Astrocyte (in vitro differentiated cells and primary cell): ENCODE measurements around the gene GPR42.

Source experiments
- CTCF ChIP-seq: IDR thresholded peaks from 2 replicates; pipeline ENCODE4 v1.5.1; 2011; ENCODE audit warnings: low read depth, mild to moderate bottlenecking, inconsistent platforms, low read length, moderate library complexity; ENCODE audit not compliant: insufficient read depth
- EZH2 ChIP-seq: IDR thresholded peaks from 2 replicates; pipeline ENCODE4 v1.6.1; 2012; ENCODE audit warnings: mild to moderate bottlenecking, low read length, inconsistent platforms; ENCODE audit not compliant: insufficient read depth

GRCh38 chr19:35417278-35417677 is 46.4 kb downstream of the GPR42 start:
- TF ChIP-seq CTCF (no peak), EZH2 (no peak)
